GM12864 (cell line): Measurements from ENCODE around the gene OPN5.

Source experiments
- DNase-seq: peaks from one replicate; pipeline ENCODE4 v3.0.0-alpha.2; 2011; ENCODE audit warnings: low read depth
- H3K4me3 ChIP-seq: 2 replicates; pipeline ENCODE4 v1.5.1; 2011; ENCODE audit warnings: mild to moderate bottlenecking, low read depth, low read length, control low read depth
- TF ChIP-seq, protein P1 (sequence below): IDR thresholded peaks from 2 replicates; pipeline ENCODE4 v1.5.1; 2011; ENCODE audit warnings: low read depth, mild to moderate bottlenecking, moderate library complexity, low read length, control low read depth, inconsistent platforms; ENCODE audit errors: missing control alignments

Gene OPN5

DNA sequence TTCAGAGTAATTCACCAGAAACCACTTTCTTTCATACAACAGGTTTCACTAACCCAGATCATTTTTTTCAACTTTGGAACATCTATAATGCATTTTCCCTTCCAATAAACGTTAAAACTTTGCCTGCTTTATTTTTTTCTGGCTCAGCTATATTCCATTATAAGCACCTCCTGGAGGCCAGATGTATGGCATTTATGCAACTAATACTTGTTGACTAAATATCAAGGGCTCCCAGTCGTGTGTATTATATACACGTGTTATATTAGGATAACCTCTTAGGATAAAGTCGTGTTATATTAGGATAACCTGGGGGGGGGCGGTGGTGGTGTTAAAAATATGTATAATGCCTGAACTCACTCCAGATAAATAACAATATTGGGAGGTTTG is 6.7 kb downstream of the OPN5 start:
- TF ChIP-seq, protein P1, sequence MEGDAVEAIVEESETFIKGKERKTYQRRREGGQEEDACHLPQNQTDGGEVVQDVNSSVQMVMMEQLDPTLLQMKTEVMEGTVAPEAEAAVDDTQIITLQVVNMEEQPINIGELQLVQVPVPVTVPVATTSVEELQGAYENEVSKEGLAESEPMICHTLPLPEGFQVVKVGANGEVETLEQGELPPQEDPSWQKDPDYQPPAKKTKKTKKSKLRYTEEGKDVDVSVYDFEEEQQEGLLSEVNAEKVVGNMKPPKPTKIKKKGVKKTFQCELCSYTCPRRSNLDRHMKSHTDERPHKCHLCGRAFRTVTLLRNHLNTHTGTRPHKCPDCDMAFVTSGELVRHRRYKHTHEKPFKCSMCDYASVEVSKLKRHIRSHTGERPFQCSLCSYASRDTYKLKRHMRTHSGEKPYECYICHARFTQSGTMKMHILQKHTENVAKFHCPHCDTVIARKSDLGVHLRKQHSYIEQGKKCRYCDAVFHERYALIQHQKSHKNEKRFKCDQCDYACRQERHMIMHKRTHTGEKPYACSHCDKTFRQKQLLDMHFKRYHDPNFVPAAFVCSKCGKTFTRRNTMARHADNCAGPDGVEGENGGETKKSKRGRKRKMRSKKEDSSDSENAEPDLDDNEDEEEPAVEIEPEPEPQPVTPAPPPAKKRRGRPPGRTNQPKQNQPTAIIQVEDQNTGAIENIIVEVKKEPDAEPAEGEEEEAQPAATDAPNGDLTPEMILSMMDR: no peak
- DNase-seq: no peak
- no peak overlapping the region for H3K4me3 ChIP-seq

DNA sequence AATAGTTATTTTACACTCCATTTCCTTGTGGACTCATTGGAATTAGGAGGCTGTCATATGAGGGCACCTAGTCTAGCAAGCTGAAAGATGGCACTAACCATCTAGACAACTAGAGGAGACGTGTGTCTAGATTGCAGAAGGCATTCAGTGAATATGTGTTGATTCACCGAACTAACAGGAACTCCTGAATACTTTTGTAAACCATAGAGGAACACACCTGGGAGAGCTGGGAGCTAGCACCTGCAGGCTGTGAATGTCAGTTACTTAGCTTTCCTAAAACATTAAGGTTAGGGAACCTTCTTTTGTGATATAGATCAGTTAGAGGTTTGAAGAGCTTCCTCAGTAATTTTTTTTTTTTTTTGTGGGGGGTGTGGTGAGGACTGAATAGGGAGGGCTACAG is 7.7 kb downstream of the OPN5 start:
- TF ChIP-seq, protein P1: no peak
- no peak overlapping the region for H3K4me3 ChIP-seq
- DNase-seq: no peak

DNA sequence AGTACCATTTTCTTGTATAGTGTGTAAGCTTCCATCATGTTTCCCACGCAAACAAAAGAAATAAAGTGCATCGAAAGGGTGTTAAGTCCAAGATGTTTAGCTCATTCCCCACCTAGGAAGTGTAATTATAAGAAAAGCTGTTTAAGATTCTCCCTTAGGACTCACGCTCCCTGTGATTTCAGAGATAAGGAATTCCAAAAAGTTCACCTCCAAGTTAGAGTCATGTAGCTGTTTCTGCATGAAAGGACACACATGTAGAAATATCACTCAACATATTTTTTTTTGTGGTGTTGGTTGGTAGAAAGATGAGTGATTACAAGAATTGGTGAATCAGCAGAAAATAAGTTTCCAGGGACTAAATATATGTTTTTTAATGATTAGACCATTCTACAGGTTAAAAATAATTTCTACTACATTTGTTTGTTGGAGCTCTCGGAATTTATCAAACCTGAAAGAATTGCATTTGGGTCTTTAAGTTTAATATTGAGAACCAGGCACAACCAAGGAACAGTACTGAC is 10.4 kb downstream of the OPN5 start:
- H3K4me3 ChIP-seq: no peak overlapping the region
- no peak for DNase-seq
- TF ChIP-seq, protein P1: no peak

DNA sequence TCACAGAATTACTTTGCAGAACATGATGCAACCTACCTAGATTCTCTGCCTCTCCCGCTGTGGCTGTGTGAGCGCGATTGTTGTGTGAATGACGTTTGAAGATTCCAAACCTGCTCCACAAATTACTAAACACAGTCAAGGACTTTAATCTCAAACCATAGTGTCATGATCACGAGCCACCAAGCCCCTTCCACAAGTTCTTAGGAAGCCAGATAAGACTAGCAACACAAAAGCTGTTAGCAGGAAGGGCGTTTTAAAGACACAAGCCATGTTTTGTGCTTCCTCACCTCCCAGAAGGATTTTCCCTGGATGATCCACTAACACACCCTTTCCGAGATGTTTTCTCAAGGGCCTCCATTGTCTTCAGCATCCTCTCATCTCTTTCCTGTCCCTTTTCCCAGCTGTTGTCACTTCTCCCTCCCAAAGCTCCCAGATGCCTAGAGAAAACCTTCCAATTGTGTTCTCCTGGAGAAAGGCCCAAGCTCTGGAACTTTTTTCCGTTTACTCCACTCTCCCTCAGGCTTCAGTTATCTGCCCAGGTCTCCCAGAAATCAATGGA is 12.8 kb downstream of the OPN5 start:
- H3K4me3 ChIP-seq: no peak overlapping the region
- DNase-seq: no peak
- TF ChIP-seq, protein P1: no peak

DNA sequence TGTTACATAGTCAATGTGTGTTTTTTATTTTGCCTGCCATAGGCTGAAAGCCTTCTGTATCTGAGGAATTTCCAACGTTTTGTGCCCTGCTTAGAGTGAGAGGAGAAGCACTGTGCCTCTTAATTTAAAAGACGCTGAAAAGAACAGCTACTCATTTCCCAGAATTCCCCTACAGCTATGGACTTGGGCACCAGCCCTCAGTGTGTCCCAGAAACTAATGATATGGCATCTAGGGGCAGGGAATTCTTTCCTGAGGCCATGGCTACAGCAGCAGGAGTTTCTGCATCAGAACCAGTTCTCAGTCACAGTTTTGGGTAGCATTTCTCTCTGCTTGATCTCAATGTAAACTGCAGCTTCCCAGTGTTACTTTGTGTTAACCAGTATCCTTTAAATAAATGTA is 20.2 kb downstream of the OPN5 start:
- no peak overlapping the region for H3K4me3 ChIP-seq
- TF ChIP-seq, protein P1: no peak
- no peak for DNase-seq

DNA sequence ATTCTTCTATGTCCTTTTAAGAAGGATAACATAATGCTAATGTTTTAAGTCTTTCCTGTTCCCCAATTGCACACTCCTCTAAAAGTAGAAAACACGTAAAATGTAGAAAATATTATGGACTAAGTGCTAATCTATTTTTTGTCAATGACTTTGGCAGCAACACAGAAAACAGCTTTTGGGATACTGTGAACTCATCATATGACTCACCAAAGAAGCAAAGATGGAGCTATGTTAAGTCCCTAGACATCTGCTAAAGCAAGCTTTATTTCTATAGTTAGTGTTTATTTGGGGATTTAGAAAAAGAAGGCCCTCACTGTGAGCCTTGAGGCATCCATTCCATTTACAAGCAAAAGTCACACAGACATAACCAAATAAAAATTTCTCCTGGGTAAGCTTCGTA is 23.0 kb downstream of the OPN5 start:
- DNase-seq: no peak
- TF ChIP-seq, protein P1: no peak
- no peak overlapping the region for H3K4me3 ChIP-seq

DNA sequence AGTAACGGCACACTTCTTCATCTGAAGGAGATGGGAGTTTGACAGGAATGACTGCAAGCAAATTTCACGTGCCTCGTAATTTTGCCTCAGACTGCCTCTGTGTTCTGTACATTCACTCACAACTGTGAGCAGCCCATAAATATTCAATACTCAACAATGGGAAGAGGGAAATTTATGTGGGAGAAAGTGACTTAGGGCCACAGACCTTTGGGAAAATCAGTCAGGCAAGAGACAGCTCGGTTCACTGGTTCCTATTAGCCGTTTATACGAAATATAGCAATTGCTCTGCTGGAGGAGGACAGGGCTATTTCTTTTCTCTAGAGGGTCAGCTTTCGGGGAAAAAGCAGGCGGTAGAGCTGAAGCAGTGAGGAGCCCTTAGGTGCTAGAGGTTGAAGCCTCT is 28.0 kb downstream of the OPN5 start:
- H3K4me3 ChIP-seq: no peak overlapping the region
- DNase-seq: no peak
- TF ChIP-seq, protein P1: no peak
